Activated CD4-positive, alpha-beta T cell treated with anti-CD3 and anti-CD28 coated beads, Interleukin-2, amount 10 ng/mL, durations not matched to agents 7 days and 5 days (primary cell): ENCODE measurements around the gene VSIG10L. TPM values are rescaled to one million over a fixed set of nuclear protein-coding genes. Genes with fewer than 3 reads are reported as not detected.

Experiments used
- CTCF ChIA-PET: fragments of 350-600 bp; sonication (Branson Sonifier 250); formaldehyde crosslinking; loops from one replicate; lab custom pipeline; 2021; ENCODE audit warnings: antibody characterized with exemption; lab: Charles Lee
- POLR2A ChIA-PET: fragments of 350-600 bp; sonication (Branson Sonifier 250); formaldehyde crosslinking; loops from one replicate; lab custom pipeline; 2021; ENCODE audit warnings: antibody characterized with exemption; lab: Charles Lee
- DNase-seq: peaks from one replicate; pipeline ENCODE4 v3.0.0-alpha.2; 2020
- H3K27ac Mint-ChIP-seq: one replicate; pipeline ENCODE4 v1.8.0; 2021; ENCODE audit warnings: mild to moderate bottlenecking, moderate library complexity, mixed read lengths
- H3K27me3 Mint-ChIP-seq: one replicate; pipeline ENCODE4 v1.8.0; 2021; ENCODE audit warnings: mixed read lengths
- H3K36me3 Mint-ChIP-seq: one replicate; pipeline ENCODE4 v1.8.0; 2021; ENCODE audit warnings: low read depth, mixed read lengths
- H3K4me1 Mint-ChIP-seq: one replicate; pipeline ENCODE4 v1.8.0; 2021; ENCODE audit warnings: mixed read lengths
- H3K4me3 Mint-ChIP-seq: one replicate; pipeline ENCODE4 v1.8.0; 2021; ENCODE audit warnings: mild to moderate bottlenecking, moderate library complexity, mixed read lengths
- H3K9me3 Mint-ChIP-seq: one replicate; pipeline ENCODE4 v1.8.0; 2021; ENCODE audit warnings: mixed read lengths
- total RNA-seq, 2 experiments: library from RNA; stranded (reverse); gene quantifications; one replicate each; pipeline ENCODE4 v1.2.3, GENCODE V29; 2021

VSIG10L gene
- total RNA-seq, 2 experiments from 2014 or later: 0.99 to 1.2 TPM

- Mint-ChIP-seq H3K4me1 (peaks cover 51% of the 10 kb centered on the region), H3K27me3 (no peaks in the 10 kb centered on the region), H3K27ac (no peak overlapping the region), H3K9me3 (no peaks in the 10 kb centered on the region), H3K36me3 (peaks cover 10% of the 10 kb centered on the region), H3K4me3 (no peak overlapping the region)
- ChIA-PET CTCF (interaction anchor here (1.2 kb wide), 1 partner anchor 92 kb away, joined by 3 read pairs; no protein-coding TSS in a partner anchor), POLR2A (no interaction called here)
- DNase-seq: no peak
Measured at GRCh38 chr19:51361239-51361638, 19.3 kb upstream of the VSIG10L start.

- no peak for DNase-seq
- no peak overlapping the region for H3K4me3 Mint-ChIP-seq
- ChIA-PET CTCF (interaction anchor here (0.7 to 2.7 kb wide), 4 partner anchors 9 to 35 kb away, joined by 3 to 8 read pairs (median 3); no protein-coding TSS in a partner anchor), POLR2A (interaction anchor here (0.6 kb wide), 1 partner anchor 11 kb away, joined by 3 read pairs; no protein-coding TSS in a partner anchor)
- H3K27ac Mint-ChIP-seq: peak overlapping the region; percentile 17
- peaks cover 55% of the 10 kb centered on the region for H3K4me1 Mint-ChIP-seq
- H3K9me3 Mint-ChIP-seq: no peaks in the 10 kb centered on the region
- H3K36me3 Mint-ChIP-seq: peaks cover 13% of the 10 kb centered on the region
- no peaks in the 10 kb centered on the region for H3K27me3 Mint-ChIP-seq
Measured at GRCh38 chr19:51359294-51359693, 17.4 kb upstream of the VSIG10L start.

GRCh38 chr19:51357952-51358351 is 16.0 kb upstream of the VSIG10L start:
- Mint-ChIP-seq H3K36me3 (peaks cover 13% of the 10 kb centered on the region), H3K4me3 (no peak overlapping the region), H3K27me3 (no peaks in the 10 kb centered on the region), H3K9me3 (no peaks in the 10 kb centered on the region), H3K27ac (no peak overlapping the region), H3K4me1 (peaks cover 46% of the 10 kb centered on the region)
- DNase-seq: no peak
- CTCF ChIA-PET: interaction anchor here (0.9 to 2.7 kb wide), 3 partner anchors 9 to 63 kb away, joined by 3 to 8 read pairs (median 3); no protein-coding TSS in a partner anchor
- POLR2A ChIA-PET: interaction anchor here (0.9 kb wide), 1 partner anchor 17 kb away, joined by 3 read pairs; no protein-coding TSS in a partner anchor

- Mint-ChIP-seq H3K4me1 (peaks cover 34% of the 10 kb centered on the region), H3K4me3 (no peak overlapping the region), H3K27me3 (no peaks in the 10 kb centered on the region), H3K27ac (peak overlapping the region; percentile 13), H3K36me3 (peaks cover 24% of the 10 kb centered on the region), H3K9me3 (no peaks in the 10 kb centered on the region)
- POLR2A ChIA-PET: no interaction called here
- no peak for DNase-seq
- CTCF ChIA-PET: interaction anchor here (0.6 to 1.0 kb wide), 2 partner anchors 17 to 88 kb away, joined by 3 to 4 read pairs; no protein-coding TSS in a partner anchor
Measured at GRCh38 chr19:51356159-51356801, 14.3 kb upstream of the VSIG10L start.

DNA sequence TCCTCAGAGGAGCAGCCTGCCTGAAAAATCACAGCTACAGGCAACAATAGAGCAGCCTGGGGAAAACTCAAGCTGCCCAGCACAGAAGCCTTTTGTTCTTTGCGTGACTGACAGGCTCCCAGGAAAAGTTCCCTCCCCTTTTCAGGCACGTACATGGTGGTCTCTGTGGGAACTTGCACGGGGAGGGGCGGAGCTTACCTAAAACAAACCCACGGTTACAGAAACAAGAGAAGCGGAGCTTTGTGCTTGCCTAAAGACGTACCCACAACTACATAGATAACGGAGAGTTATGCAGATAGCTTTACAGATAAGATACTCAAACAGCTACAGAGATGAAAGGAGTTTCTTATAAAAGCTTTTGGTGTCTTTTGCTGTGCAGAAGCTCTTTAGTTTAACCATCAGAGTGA is 12.8 kb upstream of the VSIG10L start:
- Mint-ChIP-seq H3K36me3 (peaks cover 35% of the 10 kb centered on the region), H3K4me1 (peaks cover 34% of the 10 kb centered on the region), H3K4me3 (peak overlapping the region; percentile 15), H3K27me3 (no peaks in the 10 kb centered on the region), H3K9me3 (no peaks in the 10 kb centered on the region), H3K27ac (peak overlapping the region; percentile 75)
- CTCF ChIA-PET: interaction anchor here (0.9 to 1.5 kb wide), 2 partner anchors 8 to 13 kb away, joined by 3 to 4 read pairs; no protein-coding TSS in a partner anchor
- POLR2A ChIA-PET: no interaction called here
- peak; percentile 62 for DNase-seq

- peaks cover 35% of the 10 kb centered on the region for H3K36me3 Mint-ChIP-seq
- no peak overlapping the region for H3K4me3 Mint-ChIP-seq
- POLR2A ChIA-PET: no interaction called here
- no peaks in the 10 kb centered on the region for H3K27me3 Mint-ChIP-seq
- H3K9me3 Mint-ChIP-seq: no peaks in the 10 kb centered on the region
- H3K27ac Mint-ChIP-seq: peak overlapping the region; percentile 75
- no peak for DNase-seq
- H3K4me1 Mint-ChIP-seq: peaks cover 31% of the 10 kb centered on the region
- CTCF ChIA-PET: interaction anchor here (0.9 to 1.5 kb wide), 2 partner anchors 9 to 13 kb away, joined by 3 to 4 read pairs; no protein-coding TSS in a partner anchor
Measured at GRCh38 chr19:51354103-51354741, 12.3 kb upstream of the VSIG10L start.

DNA sequence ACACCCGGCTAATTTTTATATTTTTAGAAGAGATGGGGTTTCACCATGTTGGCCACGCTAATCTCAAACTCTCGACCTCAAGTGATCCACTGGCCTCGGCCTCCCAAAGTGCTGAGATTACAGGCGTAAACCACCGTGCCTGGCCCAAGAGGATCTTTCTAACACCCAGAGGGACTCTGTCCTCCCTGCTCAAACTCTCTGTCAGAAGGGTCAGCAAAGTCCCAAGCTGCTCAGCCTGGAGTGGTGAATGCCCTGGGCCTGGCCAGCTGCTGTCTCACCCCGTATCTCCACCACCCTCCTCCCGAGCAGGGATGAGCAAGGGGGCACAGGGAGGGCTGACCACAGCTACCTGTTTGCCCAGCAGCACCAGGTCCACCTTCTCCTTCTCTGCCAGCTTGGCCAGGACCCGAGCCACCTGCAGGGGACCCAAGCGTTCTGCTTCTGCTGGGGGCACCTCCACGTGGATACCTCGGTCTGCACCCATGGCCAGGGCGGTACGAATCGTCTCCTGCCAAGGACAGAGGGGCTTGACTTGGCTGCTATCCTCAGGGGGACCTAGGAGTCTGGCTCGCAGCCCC is 10.9 kb upstream of the VSIG10L start:
- peak overlapping the region; percentile 39 for H3K27ac Mint-ChIP-seq

GRCh38 chr19:51351266-51351990 is 9.5 kb upstream of the VSIG10L start:
- CTCF ChIA-PET: interaction anchor here (1.1 kb wide), 1 partner anchor 12 kb away, joined by 3 read pairs; no protein-coding TSS in a partner anchor
- H3K27me3 Mint-ChIP-seq: no peaks in the 10 kb centered on the region
- DNase-seq: no peak
- H3K4me3 Mint-ChIP-seq: no peak overlapping the region
- H3K27ac Mint-ChIP-seq: peak overlapping the region; percentile 64
- POLR2A ChIA-PET: no interaction called here
- peaks cover 20% of the 10 kb centered on the region for H3K4me1 Mint-ChIP-seq
- H3K36me3 Mint-ChIP-seq: peaks cover 35% of the 10 kb centered on the region
- no peaks in the 10 kb centered on the region for H3K9me3 Mint-ChIP-seq

More for the DNA sequence above, 10.9 kb upstream of the VSIG10L start:
- POLR2A ChIA-PET: no interaction called here
- Mint-ChIP-seq H3K9me3 (no peaks in the 10 kb centered on the region), H3K4me3 (no peak overlapping the region), H3K27me3 (no peaks in the 10 kb centered on the region), H3K36me3 (peaks cover 35% of the 10 kb centered on the region), H3K4me1 (peaks cover 28% of the 10 kb centered on the region)
- CTCF ChIA-PET: interaction anchor here (0.9 kb wide), 1 partner anchor 11 kb away, joined by 3 read pairs; the partner anchor contains the start of gene VSIG10L
- DNase-seq: no peak

GRCh38 chr19:51347209-51347928 is 5.4 kb upstream of the VSIG10L start:
- Mint-ChIP-seq H3K4me3 (no peak overlapping the region), H3K9me3 (no peaks in the 10 kb centered on the region), H3K4me1 (no peaks in the 10 kb centered on the region), H3K36me3 (peaks cover 37% of the 10 kb centered on the region), H3K27me3 (no peaks in the 10 kb centered on the region), H3K27ac (no peak overlapping the region)
- DNase-seq: no peak
- CTCF ChIA-PET: no interaction called here
- POLR2A ChIA-PET: no interaction called here

DNA sequence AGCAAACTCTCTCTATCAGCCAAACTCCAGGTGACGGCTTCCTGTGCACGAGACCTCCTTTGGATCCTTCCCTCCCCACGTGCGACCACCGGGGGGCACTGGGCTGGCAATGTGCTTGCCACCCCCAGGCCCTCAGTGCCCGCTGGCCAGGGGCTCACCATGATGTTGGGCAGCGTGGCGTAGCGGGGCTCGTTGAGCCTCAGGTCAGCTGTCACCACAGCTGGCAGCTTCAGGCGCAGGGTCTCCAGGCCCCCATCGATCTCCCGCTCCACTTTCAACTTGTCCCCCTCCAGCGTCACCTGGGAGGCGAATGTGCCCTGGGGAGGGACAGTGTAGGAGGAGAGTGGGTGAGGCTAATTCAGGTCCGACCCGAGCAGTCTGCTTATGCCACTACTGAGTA is 4.8 kb upstream of the VSIG10L start:
- Mint-ChIP-seq H3K27me3 (peaks cover 2% of the 10 kb centered on the region), H3K36me3 (peaks cover 31% of the 10 kb centered on the region), H3K4me3 (no peak overlapping the region), H3K27ac (no peak overlapping the region), H3K9me3 (no peaks in the 10 kb centered on the region), H3K4me1 (no peaks in the 10 kb centered on the region)
- no peak for DNase-seq
- ChIA-PET CTCF (no interaction called here), POLR2A (no interaction called here)

DNA sequence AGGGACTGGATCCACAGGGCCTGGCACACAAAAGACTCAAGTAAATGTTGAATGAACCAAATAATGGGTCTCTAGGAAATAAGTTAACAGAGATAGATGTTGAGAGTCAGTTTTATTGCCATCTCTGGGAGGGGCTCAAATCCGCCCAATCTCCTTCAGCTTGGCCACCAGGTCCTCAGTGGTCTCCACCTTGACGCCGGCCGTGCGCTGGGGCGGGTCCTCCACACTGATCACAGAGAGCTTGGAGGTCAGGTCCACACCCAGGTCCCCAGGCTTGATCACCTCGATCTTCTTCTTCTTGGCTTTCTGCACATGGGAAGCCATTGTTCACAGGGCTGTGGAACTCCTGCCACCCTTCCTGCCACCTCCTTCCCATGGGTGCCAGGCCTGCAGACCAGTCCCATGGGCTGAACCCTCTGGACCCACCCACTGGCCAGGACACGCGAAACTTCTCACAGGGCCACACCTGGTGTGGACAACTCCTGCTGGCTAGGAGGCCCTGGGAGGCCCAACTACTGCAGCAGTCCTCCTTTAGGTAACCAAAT is 3.2 kb upstream of the VSIG10L start:
- Mint-ChIP-seq H3K27ac (no peak overlapping the region), H3K36me3 (peaks cover 18% of the 10 kb centered on the region), H3K9me3 (no peaks in the 10 kb centered on the region), H3K27me3 (peaks cover 6% of the 10 kb centered on the region), H3K4me3 (no peak overlapping the region), H3K4me1 (peaks cover 5% of the 10 kb centered on the region)
- POLR2A ChIA-PET: no interaction called here
- CTCF ChIA-PET: no interaction called here
- no peak for DNase-seq
